Endometrium (tissue), 2 donors: ENCODE results near the gene ACTBL2.
"Not testable (repeated sequence)": the region's sequence is repeated elsewhere in the genome, so short reads cannot be mapped to it uniquely, and the experiment has no call there.

Experiments
- FAIRE-seq: peaks from 2 replicates; lab custom pipeline; 2012; peaks lifted over from hg19 to GRCh38; lab: Jason Lieb, UNC
- donor health status: control.
- donor health status: control.

Gene ACTBL2

GRCh38 chr5:57482671-57483106, at the start of gene ACTBL2:
ACTBL2 (minus strand) TSS chr5:57482811; CDS start chr5:57482707, 104 bp downstream.
- no peak for FAIRE-seq

- no peak for FAIRE-seq
Measured at GRCh38 chr5:57531333-57531732, 48.7 kb upstream of the ACTBL2 start.

GRCh38 chr5:57529864-57530263, 47.3 kb upstream of the ACTBL2 start:
- FAIRE-seq: no peak

DNA sequence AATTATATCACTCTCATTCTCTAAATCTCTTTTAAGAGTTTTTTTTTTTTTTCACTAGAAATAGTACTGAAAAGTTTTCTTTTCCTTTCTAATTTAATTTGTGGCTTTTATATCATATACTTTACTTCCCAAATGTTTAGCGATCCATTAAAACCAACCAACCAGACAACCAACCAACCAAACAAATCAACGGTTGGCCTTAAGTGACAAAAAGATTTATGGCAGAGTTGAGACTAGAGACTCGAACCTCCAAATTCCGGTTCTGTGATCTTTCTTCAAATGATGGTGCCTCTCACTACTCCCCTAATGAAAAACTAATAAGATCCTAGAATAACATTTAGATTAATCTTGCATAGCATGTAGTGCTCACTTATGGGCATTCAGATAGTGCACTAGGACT, 45.3 kb upstream of the ACTBL2 start:
- FAIRE-seq: no peak

- no peak for FAIRE-seq
Measured at GRCh38 chr5:57524348-57525060, 41.9 kb upstream of the ACTBL2 start.

GRCh38 chr5:57522477-57522876, 39.9 kb upstream of the ACTBL2 start:
- not testable (repeated sequence) for FAIRE-seq

DNA sequence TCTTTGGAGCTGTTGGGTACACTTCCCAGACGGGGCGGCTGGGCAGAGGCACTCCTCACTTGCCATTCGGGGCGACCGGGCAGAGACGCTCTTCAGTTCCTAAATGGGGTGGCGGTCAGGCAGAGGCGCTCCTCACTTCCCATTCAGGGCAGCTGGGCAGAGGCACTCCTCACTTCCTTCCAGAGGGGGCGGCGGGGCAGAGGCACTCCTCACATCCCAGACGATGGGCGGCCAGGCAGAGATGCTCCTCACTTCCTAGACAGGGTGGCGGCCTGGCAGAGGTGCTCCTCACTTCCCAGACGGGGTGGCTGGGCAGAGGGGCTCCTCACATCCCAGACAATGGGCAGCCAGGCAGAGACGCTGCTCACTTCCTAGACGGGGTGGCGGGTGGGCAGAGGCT, 35.8 kb upstream of the ACTBL2 start:
- not testable (repeated sequence) for FAIRE-seq

DNA sequence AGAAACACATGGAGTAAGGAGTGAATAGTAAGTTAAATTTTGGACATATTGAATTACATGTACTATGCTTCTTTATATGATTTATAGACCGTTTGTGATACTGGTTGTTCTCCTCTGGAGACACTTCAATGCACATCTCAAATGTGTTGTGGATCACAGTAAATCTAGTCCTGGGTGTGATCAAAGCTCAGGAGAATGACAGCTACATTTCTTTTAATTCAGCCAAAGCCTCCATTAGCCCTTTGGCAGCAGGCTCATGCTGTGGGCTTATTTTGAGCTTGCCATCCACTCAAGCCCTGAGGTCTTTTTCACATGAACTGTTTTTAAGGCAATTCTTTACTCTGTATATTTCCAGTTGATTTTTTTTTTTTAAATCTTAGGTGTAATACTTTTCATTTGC, 34.6 kb upstream of the ACTBL2 start:
- no peak for FAIRE-seq

- FAIRE-seq: no peak
Measured at GRCh38 chr5:57513785-57514184, 31.2 kb upstream of the ACTBL2 start.

DNA sequence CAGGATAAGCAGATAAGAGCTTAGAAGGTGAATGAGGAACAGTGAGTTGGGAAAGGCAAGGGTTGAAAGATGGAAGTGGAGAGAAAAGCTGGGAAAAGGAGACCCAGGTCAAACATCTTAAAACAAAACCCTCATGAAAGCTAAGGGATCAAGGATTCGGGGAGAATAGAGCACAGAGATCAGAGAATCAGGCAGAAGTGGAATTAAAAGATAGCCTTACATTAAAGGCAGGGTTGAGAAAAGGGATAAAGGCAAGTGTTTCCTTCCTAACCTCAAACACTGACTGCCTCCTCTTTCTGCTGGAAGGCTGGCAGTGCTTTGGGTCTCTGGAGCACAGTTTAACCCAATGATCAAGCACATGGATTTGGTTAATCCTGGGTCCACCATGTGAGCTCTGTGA, 28.7 kb upstream of the ACTBL2 start:
- no peak for FAIRE-seq

DNA sequence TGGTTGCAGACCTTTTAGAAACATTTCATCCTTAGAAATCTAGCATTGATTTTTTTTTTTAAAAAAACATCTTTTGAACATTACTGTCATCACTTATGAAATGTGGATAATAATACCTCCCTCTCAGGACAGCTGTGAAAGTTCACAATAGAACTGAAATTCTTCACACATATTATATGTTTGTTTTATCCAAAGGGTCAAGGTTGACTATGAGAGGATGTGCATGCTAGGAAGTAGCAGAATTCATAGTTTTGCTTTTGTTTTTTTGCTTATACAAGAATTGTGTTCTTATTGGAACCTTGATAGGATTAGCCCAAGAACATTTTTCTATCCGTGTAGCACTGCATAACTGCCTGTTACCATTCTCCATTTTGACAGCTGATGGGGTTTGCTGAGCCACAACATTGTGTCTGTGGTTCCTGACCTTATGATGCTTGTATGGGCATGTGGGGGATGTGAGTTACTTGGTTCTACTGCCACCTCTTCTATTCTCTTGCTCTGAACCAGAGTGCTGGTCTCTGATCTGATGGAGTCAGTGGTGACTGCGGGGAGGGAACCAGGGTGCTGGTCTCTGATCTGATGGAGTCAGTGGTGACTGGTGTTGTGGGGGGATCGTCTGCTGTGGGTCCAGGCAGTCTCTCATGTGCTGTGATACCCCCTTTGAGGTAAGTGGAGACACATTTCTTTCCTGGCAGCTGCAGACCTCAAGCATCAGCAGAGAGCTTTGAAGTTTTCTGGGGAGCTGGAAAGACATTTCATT, 27.1 kb upstream of the ACTBL2 start:
- no peak for FAIRE-seq

GRCh38 chr5:57508211-57508610, 25.6 kb upstream of the ACTBL2 start:
- FAIRE-seq: no peak

DNA sequence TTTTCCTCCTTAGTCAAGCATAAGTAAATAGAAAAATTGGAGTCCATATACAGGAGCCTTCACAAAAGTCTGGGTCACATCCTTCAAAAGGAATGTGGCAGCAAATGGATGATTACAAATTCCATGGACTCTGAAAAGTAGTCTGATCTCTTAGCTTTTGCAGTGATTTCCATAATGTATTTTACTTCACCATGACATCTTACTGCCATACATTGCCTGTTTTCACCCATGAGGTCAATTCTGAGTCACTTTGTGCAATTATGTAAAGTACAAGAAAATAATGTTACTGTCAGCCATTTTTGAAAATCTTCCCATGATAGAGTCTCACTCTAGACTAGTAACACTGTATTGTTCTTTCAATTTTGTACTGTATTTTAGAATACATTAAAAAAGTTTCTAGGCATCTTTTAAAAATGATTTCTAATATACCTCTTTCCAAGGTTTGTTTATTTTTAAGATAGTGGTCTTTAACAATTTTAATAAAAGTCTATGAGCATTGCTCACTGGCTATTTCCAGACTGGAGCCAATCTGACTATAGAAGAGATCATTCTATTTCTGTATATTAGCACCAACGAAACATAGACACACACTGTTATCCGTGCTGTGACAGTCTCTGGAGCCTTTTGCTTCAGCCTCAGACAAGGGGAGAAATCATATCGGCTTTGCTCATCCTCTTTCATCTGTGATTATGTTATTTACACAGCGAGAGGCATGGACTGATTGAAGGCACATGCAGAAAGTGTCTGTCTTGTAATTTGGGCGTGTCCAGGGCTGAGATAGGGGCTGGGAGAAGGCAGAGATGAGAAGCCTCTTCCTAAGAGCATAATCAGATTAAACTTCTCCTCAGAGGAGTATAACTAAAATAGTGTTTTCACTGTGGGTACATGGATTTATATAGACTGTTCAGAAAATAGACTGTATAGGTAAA, 22.9 kb upstream of the ACTBL2 start:
- FAIRE-seq: no peak

DNA sequence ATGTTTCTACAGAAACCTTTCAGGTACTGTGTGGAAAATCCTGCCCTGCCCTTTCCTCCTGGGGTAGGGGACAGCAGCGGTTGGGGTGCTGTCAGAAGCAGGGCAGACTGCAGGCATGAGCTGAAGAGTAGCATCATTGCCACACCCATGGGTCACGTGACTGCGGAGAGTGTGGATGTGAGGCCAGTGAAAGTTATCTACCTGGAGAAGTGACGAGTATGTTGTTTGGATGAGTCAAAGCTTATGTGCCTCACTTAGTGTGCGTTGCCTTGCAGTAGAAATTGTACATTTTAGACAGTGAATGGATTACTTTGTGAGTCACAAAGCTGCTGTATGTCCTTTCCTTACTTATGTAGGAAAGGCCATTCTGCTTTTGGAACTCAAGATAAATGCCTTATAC, 21.7 kb upstream of the ACTBL2 start:
- no peak for FAIRE-seq

GRCh38 chr5:57503433-57503832, 20.8 kb upstream of the ACTBL2 start:
- no peak for FAIRE-seq

DNA sequence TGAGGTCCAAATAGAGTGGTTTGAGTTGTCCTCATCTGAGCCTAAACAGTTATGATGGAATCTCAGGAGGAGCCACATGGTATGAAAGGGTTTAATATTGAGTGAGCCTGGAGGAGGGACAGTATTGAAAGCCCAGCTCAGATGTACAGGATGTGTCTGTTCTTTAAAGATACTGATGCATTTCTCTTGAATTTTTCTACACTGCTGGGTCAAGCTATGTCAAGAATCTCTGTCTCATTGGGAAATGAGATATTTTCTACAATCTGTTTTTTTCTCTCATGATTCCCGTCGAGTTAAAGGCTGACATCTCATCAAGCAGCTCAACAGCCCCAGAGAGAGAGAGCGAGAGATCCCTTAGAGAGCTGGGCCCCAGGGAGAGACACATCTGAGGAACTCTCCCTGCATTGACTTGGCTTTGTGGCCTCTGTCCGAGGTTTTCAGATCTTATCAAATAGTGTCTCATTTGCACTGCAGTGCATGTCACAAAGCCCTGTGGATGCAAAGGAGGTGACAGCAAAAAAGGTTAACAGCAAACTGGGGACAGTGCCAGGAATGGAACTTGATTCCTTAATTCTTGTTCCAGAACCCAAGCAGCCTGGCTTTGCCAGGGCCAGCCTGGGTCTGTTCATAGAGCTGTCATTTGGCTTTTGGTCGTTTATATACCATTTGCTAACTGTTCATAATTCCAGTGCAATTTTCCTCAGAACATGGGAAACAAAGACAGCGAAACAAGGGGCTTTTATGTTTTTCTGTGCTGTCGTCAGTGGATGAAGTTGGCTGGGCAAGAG, 19.0 kb upstream of the ACTBL2 start:
- no peak for FAIRE-seq

DNA sequence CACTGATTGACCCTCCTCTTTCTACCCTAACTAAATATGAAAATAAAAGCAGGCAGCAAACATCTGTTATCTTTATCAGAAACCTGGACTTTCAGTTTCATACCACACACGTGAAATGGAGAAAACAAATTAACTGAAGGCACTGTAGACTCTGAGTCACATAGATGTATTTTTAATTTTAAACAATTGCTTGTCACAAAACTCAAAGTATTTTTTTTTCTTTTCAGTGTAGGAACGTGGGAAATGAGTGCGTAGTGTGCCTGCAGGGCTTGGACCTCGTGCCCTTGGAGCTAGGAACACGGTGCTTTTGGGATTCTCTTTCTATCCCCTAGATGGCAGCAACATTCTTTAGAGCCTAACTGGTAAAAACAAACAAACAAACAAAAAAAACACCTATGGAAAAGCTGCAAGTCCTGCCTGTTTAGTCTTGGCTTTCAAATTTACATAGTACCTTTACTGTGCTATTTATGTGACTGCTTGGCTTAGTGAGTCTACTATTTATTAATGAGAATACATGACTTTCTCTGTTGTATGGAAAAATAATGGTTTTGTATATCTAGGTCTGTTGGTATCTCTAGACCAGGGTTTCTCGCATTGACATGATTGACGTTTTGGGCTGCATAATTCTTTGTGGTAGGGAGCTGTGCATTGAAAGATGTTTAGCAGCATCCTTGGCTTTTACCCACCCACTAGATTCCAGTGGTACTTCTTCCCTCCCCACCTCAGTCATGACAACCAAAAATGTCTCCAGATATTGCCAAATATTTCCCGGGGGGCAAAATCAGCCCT, 16.8 kb upstream of the ACTBL2 start:
- FAIRE-seq: peak; percentile 50

- FAIRE-seq: no peak
Measured at GRCh38 chr5:57497733-57498132, 15.1 kb upstream of the ACTBL2 start.

DNA sequence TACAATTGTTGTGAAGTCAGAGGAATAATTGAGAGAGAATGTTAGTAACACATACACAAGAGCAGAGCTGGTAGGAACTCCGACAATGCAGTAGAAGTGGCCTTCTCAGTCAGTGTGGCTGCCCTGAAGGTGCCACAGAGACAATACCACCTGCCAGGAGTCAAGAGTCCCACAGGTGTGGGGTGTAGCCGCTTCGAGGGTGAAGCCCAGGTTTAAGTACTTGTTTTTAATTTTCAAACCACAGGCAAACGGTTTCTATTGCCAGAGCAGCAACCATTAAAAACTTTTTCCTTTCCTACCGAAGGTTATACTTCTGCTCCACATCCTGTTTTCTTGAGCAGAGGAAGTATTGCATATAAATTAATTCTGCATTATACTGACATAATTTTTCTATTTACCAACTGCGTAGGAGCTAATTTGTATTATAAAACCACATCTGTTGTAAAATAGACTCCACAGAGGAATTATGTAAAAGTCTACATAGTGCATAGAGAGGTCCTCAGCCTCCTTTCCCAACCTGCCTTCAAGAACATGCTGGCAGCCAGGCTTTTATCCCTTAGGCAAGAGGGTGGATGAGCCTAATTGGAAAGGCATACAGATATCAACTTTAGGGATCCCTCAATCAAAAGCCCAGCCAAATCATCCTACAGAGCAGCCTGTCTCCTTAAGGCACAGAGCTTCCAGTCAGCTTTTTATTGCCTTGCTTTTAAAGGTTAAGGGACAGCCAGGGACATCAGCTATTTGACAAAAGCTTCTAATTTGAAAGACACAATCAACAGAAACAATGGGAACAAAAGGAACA, 12.9 kb upstream of the ACTBL2 start:
- FAIRE-seq: no peak
